Cardiac fibroblast (primary cell): ENCODE data around the gene S1PR4.
A peak's percentile ranks its signal among the peaks of the same experiment; 100 is the strongest.
"Not testable (repeated sequence)": the region's sequence is repeated elsewhere in the genome, so short reads cannot be mapped to it uniquely, and the experiment has no call there.

ENCODE experiments used
- DNase-seq, 2 donors: peaks; one replicate each; pipeline versions ENCODE4 v3.0.0 to v3.0.0-alpha.2; 2010; ENCODE audit warnings: low read depth in 2 of 2
- H3K4me3 ChIP-seq, 2 donors: replicated peaks in 1 of 2; 1 replicate in 1 of 2; 2 replicates in 1 of 2; pipeline ENCODE4 v1.5.1; 2011; ENCODE audit warnings: low read depth in 2 of 2, low read length in 2 of 2, mild to moderate bottlenecking in 2 of 2, moderate library complexity in 1 of 2
- CTCF ChIP-seq: IDR thresholded peaks from one replicate; pipeline ENCODE4 v1.5.1; 2011; ENCODE audit warnings: low read depth, mild to moderate bottlenecking, low read length, inconsistent platforms

The S1PR4 gene

GRCh38 chr19:3151563-3152418 is 26.8 kb upstream of the S1PR4 start:
- no peak for TF ChIP-seq CTCF
- H3K4me3 ChIP-seq, result no peak overlapping the region
- peak in 1 of 2 donors; percentile 33 for DNase-seq

- TF ChIP-seq CTCF, result no peak
- H3K4me3 ChIP-seq, result no peak overlapping the region
- DNase-seq, result no peak
Observed at GRCh38 chr19:3152419-3152780, 26.2 kb upstream of the S1PR4 start.

GRCh38 chr19:3153286-3154230 is 25.0 kb upstream of the S1PR4 start:
- no peak overlapping the region for H3K4me3 ChIP-seq
- no peak for TF ChIP-seq CTCF
- no peak for DNase-seq

GRCh38 chr19:3154447-3154846 is 24.1 kb upstream of the S1PR4 start:
- not testable (repeated sequence) for DNase-seq
- peak overlapping the region in 1 of 2 donors; percentile 32 for H3K4me3 ChIP-seq

- DNase-seq, result peak; percentile 99 to 100
- no peak for TF ChIP-seq CTCF
- peak overlapping the region in 1 of 2 donors; percentile 32 for H3K4me3 ChIP-seq
Observed at GRCh38 chr19:3154957-3155736, 23.4 kb upstream of the S1PR4 start.

- no peak for TF ChIP-seq CTCF
- DNase-seq, result no peak
- no peak overlapping the region for H3K4me3 ChIP-seq
Observed at GRCh38 chr19:3157096-3157845, 21.3 kb upstream of the S1PR4 start.
